ENCODE measurements around the gene PSG4.
"Not testable (repeated sequence)": the region's sequence is repeated elsewhere in the genome, so short reads cannot be mapped to it uniquely, and the experiment has no call there.

GRCh38 chr19:43224201-43224854 is 18.9 kb upstream of the PSG4 start:
- TF ChIP-seq POLR2A, CTCF, POLR2AphosphoS5 (IDR thresholded peaks at IDR 0.05): not testable (repeated sequence)

Measured in upper lobe of left lung (tissue), 4 donors.